Lung (tissue), 12 donors: ENCODE data around the gene GNAS-AS1. TPM values are rescaled to one million over a fixed set of nuclear protein-coding genes. Genes with fewer than 3 reads are reported as not detected.

Source experiments
- ATAC-seq: fragments of 200-7000 bp; cut with Tn5 transposase; one replicate; pipeline ENCODE4 v1.9.1; 2020; ENCODE audit warnings: moderate number of reproducible peaks; ENCODE audit not compliant: insufficient read depth, low FRiP score
- DNase-seq, 3 donors: peaks; one replicate each; pipeline ENCODE4 v3.0.0-alpha.2; 2013 to 2017
- H3K27ac ChIP-seq, 2 donors: one replicate each; pipeline ENCODE4 v1.5.1; 2013; ENCODE audit warnings: mild to moderate bottlenecking in 2 of 2, moderate library complexity in 2 of 2, control low read depth in 1 of 2, inconsistent platforms in 1 of 2, low read depth in 1 of 2, low read length in 1 of 2
- H3K27me3 ChIP-seq, 3 donors: one replicate each; pipeline ENCODE4 v1.5.1; 2013; ENCODE audit warnings: low read length in 2 of 3; ENCODE audit not compliant: control insufficient read depth in 3 of 3, insufficient read depth in 3 of 3
- H3K36me3 ChIP-seq, 4 donors: one replicate each; pipeline ENCODE4 v1.5.1; 2013; ENCODE audit warnings: low read length in 4 of 4, mild to moderate bottlenecking in 1 of 4, moderate library complexity in 1 of 4; ENCODE audit not compliant: control insufficient read depth in 4 of 4, insufficient read depth in 4 of 4
- H3K4me1 ChIP-seq, 5 donors: one replicate each; pipeline ENCODE4 v1.5.1; 2013; ENCODE audit warnings: low read length in 5 of 5, mild to moderate bottlenecking in 2 of 5, moderate library complexity in 1 of 5; ENCODE audit not compliant: control insufficient read depth in 5 of 5, insufficient read depth in 5 of 5
- H3K4me3 ChIP-seq: one replicate; pipeline ENCODE4 v1.5.1; 2013; ENCODE audit warnings: mild to moderate bottlenecking, control low read depth, moderate library complexity
- H3K9ac ChIP-seq, 2 donors: one replicate each; pipeline ENCODE4 v1.5.1; 2013; ENCODE audit warnings: low read length in 2 of 2, control low read depth in 1 of 2; ENCODE audit not compliant: insufficient read depth in 1 of 2
- H3K9me3 ChIP-seq, 4 donors: one replicate each; pipeline ENCODE4 v1.5.1; 2013; ENCODE audit warnings: low read length in 3 of 4, mild to moderate bottlenecking in 1 of 4, moderate library complexity in 1 of 4; ENCODE audit not compliant: control insufficient read depth in 4 of 4, insufficient read depth in 3 of 4
- CTCF ChIP-seq: IDR thresholded peaks from 2 replicates; pipeline ENCODE4 v1.5.1; 2012; ENCODE audit warnings: mild to moderate bottlenecking; ENCODE audit errors: control extremely low read depth, extremely low read depth
- WGBS, 2 donors: extraction: QIAGEN DNeasy Blood & Tissue Kit; methylation state at CpG; one replicate each; pipeline ENCODE4 v1.1.7; 2013; 5-methylcytosine and 5-hydroxymethylcytosine counted together
- polyA plus RNA-seq, 2 donors: library from polyadenylated mRNA; stranded (reverse); fragments of 200-250 nt; gene quantifications; one replicate each; pipeline ENCODE4 v1.2.1, GENCODE V29; 2013
- total RNA-seq, 2 donors: library from RNA; depleted of rRNA in 1 of 2; stranded (reverse); fragments of >200 nt in 1 of 2; gene quantifications; one replicate each; pipeline ENCODE4 v1.2.1, GENCODE V29; 2014 to 2021
- donor health status: control.
- donor health status: control.
- donor health status: Bipolar disorder and iron deficiency.
- donor health status: healthy.
- donor health status: DM: yes; HTN: yes; CAD: no.

The GNAS-AS1 gene
- total and polyA plus RNA-seq, 4 donors = 0.07 to 1.9 (median 0.74) TPM

- no peak for ATAC-seq
- peaks cover 0 to 52% (median 31%) of the 10 kb centered on the region in 3 donors for H3K27me3 ChIP-seq
- H3K9ac ChIP-seq = no peak overlapping the region
- no peak for DNase-seq
- no peaks in the 10 kb centered on the region for H3K9me3 ChIP-seq
- no peak overlapping the region for H3K4me3 ChIP-seq
- no peaks in the 10 kb centered on the region for H3K36me3 ChIP-seq
- no peak overlapping the region for H3K27ac ChIP-seq
- 52 to 62% methylated on average over 45 to 63 of the region's 63 CpGs for WGBS, 2 donors
- TF ChIP-seq CTCF = no peak
- H3K4me1 ChIP-seq = peaks cover 0 to 15% (median 0%) of the 10 kb centered on the region in 5 donors
Measured at GRCh38 chr20:58853976-58854637, 3.4 kb upstream of the GNAS-AS1 start.

DNA sequence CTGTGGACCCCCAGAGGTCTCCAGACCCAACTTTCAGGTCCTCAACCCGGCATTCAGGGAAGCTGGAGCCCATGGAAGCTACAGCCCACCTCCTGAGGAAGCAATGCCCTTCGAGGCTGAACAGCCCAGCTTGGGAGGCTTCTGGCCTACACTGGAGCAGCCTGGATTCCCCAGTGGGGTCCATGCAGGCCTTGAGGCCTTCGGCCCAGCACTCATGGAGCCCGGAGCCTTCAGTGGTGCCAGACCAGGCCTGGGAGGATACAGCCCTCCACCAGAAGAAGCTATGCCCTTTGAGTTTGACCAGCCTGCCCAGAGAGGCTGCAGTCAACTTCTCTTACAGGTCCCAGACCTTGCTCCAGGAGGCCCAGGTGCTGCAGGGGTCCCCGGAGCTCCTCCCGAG, 2.8 kb upstream of the GNAS-AS1 start:
- DNase-seq = no peak
- WGBS, 2 donors = 77 to 87% methylated on average over 6 of the region's 6 CpGs

GRCh38 chr20:58852543-58853271, 2.0 kb upstream of the GNAS-AS1 start, which contains the start of gene GNAS:
GNAS (plus strand) TSS chr20:58852716.
- H3K27ac ChIP-seq = no peak within 1 kb of the TSS
- TF ChIP-seq CTCF = peak; percentile 12
- no peak for ATAC-seq
- DNase-seq = peak; percentile 69 to 81 (median 77)
- H3K36me3 ChIP-seq = no peaks in the 10 kb centered on the region
- peaks cover 0 to 47% (median 30%) of the 10 kb centered on the region in 3 donors for H3K27me3 ChIP-seq
- peaks cover 0 to 15% (median 0%) of the 10 kb centered on the region in 5 donors for H3K4me1 ChIP-seq
- H3K9ac ChIP-seq = no peak within 1 kb of the TSS
- no peak within 1 kb of the TSS for H3K4me3 ChIP-seq
- H3K9me3 ChIP-seq = no peaks in the 10 kb centered on the region
- 35 to 41% methylated on average over 35 of the region's 35 CpGs for WGBS, 2 donors

More for the DNA sequence above, 2.8 kb upstream of the GNAS-AS1 start:
- peaks cover 0 to 15% (median 0%) of the 10 kb centered on the region in 5 donors for H3K4me1 ChIP-seq
- H3K36me3 ChIP-seq = no peaks in the 10 kb centered on the region
- no peak overlapping the region for H3K9ac ChIP-seq
- no peak for ATAC-seq
- no peak overlapping the region for H3K4me3 ChIP-seq
- H3K27me3 ChIP-seq = peaks cover 0 to 52% (median 31%) of the 10 kb centered on the region in 3 donors
- H3K27ac ChIP-seq = no peak overlapping the region
- no peaks in the 10 kb centered on the region for H3K9me3 ChIP-seq
- TF ChIP-seq CTCF = no peak
